Colonic mucosa (tissue), 4 donors: ENCODE results near the gene CACNA2D1. TPM values are rescaled to one million over a fixed set of nuclear protein-coding genes. Genes with fewer than 3 reads are reported as not detected.

ENCODE experiments used
- DNase-seq: peaks from one replicate; pipeline ENCODE4 v3.0.0-alpha.2; 2020
- H3K27ac ChIP-seq: fragments of 200-600 bp; one replicate; pipeline ENCODE4 v1.8.0; 2021
- H3K27me3 ChIP-seq: fragments of 200-600 bp; one replicate; pipeline ENCODE4 v1.8.0; 2021
- H3K36me3 ChIP-seq: fragments of 200-600 bp; one replicate; pipeline ENCODE4 v1.8.0; 2021
- H3K4me1 ChIP-seq: fragments of 200-600 bp; one replicate; pipeline ENCODE4 v1.8.0; 2021; ENCODE audit warnings: mild to moderate bottlenecking
- H3K4me3 ChIP-seq: fragments of 200-600 bp; one replicate; pipeline ENCODE4 v1.8.0; 2021
- H3K9ac ChIP-seq, 2 donors: one replicate each; pipeline ENCODE4 v1.7.0; 2013; ENCODE audit warnings: control low read depth in 2 of 2, low read depth in 2 of 2, low read length in 2 of 2
- H3K9me3 ChIP-seq: fragments of 200-600 bp; one replicate; pipeline ENCODE4 v1.8.0; 2021
- CTCF ChIP-seq: fragments of 200-600 bp; IDR thresholded peaks from one replicate; pipeline ENCODE4 v1.8.0; 2022; ENCODE audit warnings: antibody characterized with exemption, mild to moderate bottlenecking
- intact Hi-C: fragments of 100-400 bp; cut with DNase I; formaldehyde crosslinking; loops from one replicate; pipeline ENCODE4 v1.14.1; 2022
- total RNA-seq, 2 donors: library from RNA; stranded (reverse); fragmentation: NEBNext Ultra II Directional in 1 of 2; extraction: Animal tissue kit (Norgen Biotek cat#: 25700) in 1 of 2; gene quantifications; one replicate each; pipeline ENCODE4 v1.2.1, GENCODE V29; 2021
- donor health status: healthy.
- donor health status: DM: no; HTN: no; CAD: no.
- donor health status: DM: no; HTN: no; CAD: no.

Gene CACNA2D1
- total RNA-seq, 2 donors from 2014 or later = 1.4 to 9.3 TPM

- H3K4me1 ChIP-seq = no peaks in the 10 kb centered on the region
- intact Hi-C loops = no loop called here
These were observed 99.9 kb downstream of the CACNA2D1 start for GRCh38 chr7:82343716-82344115.

GRCh38 chr7:82339958-82340357, 103.6 kb downstream of the CACNA2D1 start:
- H3K27me3 ChIP-seq = no peaks in the 10 kb centered on the region
- H3K4me3 ChIP-seq = no peak overlapping the region
- no peak for TF ChIP-seq CTCF
- no peaks in the 10 kb centered on the region for H3K36me3 ChIP-seq
- H3K27ac ChIP-seq = no peak overlapping the region
- no peaks in the 10 kb centered on the region for H3K4me1 ChIP-seq
- H3K9me3 ChIP-seq = no peaks in the 10 kb centered on the region
- no peak overlapping the region for H3K9ac ChIP-seq
- DNase-seq = no peak
- intact Hi-C loops = no loop called here

More at GRCh38 chr7:82343716-82344115, 99.9 kb downstream of the CACNA2D1 start:
- TF ChIP-seq CTCF = no peak
- no peak for DNase-seq
- Histone ChIP-seq H3K9me3 (no peaks in the 10 kb centered on the region), H3K36me3 (no peaks in the 10 kb centered on the region), H3K27me3 (no peaks in the 10 kb centered on the region), H3K9ac (no peak overlapping the region), H3K4me3 (no peak overlapping the region), H3K27ac (no peak overlapping the region)

- no peak for TF ChIP-seq CTCF
- intact Hi-C loops = no loop called here
- no peak for DNase-seq
- Histone ChIP-seq H3K27me3 (no peaks in the 10 kb centered on the region), H3K4me1 (no peaks in the 10 kb centered on the region), H3K9ac (no peak overlapping the region), H3K9me3 (no peaks in the 10 kb centered on the region), H3K27ac (no peak overlapping the region), H3K36me3 (no peaks in the 10 kb centered on the region), H3K4me3 (no peak overlapping the region)
These were observed 107.7 kb downstream of the CACNA2D1 start for GRCh38 chr7:82335927-82336326.

- no peak for TF ChIP-seq CTCF
- intact Hi-C loops = no loop called here
- no peak overlapping the region for H3K4me3 ChIP-seq
- no peaks in the 10 kb centered on the region for H3K4me1 ChIP-seq
- H3K36me3 ChIP-seq = no peaks in the 10 kb centered on the region
- no peak for DNase-seq
- no peak overlapping the region for H3K9ac ChIP-seq
- no peak overlapping the region for H3K27ac ChIP-seq
- H3K27me3 ChIP-seq = no peaks in the 10 kb centered on the region
- no peaks in the 10 kb centered on the region for H3K9me3 ChIP-seq
These were observed 108.6 kb downstream of the CACNA2D1 start for GRCh38 chr7:82335001-82335400.

- TF ChIP-seq CTCF = no peak
- H3K9ac ChIP-seq = no peak overlapping the region
- intact Hi-C loops = no loop called here
These were observed 112.3 kb downstream of the CACNA2D1 start for GRCh38 chr7:82331234-82331633.

GRCh38 chr7:82330706-82331215, 112.8 kb downstream of the CACNA2D1 start:
- intact Hi-C loops = no loop called here

More at GRCh38 chr7:82331234-82331633, 112.3 kb downstream of the CACNA2D1 start:
- no peak overlapping the region for H3K27ac ChIP-seq
- no peak overlapping the region for H3K4me3 ChIP-seq
- no peaks in the 10 kb centered on the region for H3K36me3 ChIP-seq
- no peaks in the 10 kb centered on the region for H3K9me3 ChIP-seq
- no peaks in the 10 kb centered on the region for H3K4me1 ChIP-seq
- no peak for DNase-seq
- H3K27me3 ChIP-seq = no peaks in the 10 kb centered on the region

More at GRCh38 chr7:82330706-82331215, 112.8 kb downstream of the CACNA2D1 start:
- Histone ChIP-seq H3K9me3 (no peaks in the 10 kb centered on the region), H3K27me3 (no peaks in the 10 kb centered on the region), H3K27ac (no peak overlapping the region), H3K36me3 (no peaks in the 10 kb centered on the region), H3K9ac (no peak overlapping the region), H3K4me3 (no peak overlapping the region), H3K4me1 (no peaks in the 10 kb centered on the region)
- no peak for DNase-seq
- no peak for TF ChIP-seq CTCF
